ENCODE data around the gene LYSET. TPM values are rescaled to one million over a fixed set of nuclear protein-coding genes. Genes with fewer than 3 reads are reported as not detected.
A peak's percentile ranks its signal among the peaks of the same experiment; 100 is the strongest.

Gene LYSET
- total RNA-seq, 2 donors from 2014 or later, result 31.3 to 36.8 TPM

- no peaks in the 10 kb centered on the region for H3K27me3 ChIP-seq
- H3K9me3 ChIP-seq, result no peaks in the 10 kb centered on the region
- no peak overlapping the region for H3K9ac ChIP-seq (ENCODE audit: low read depth in 2 of 2, low read length in 2 of 2)
- H3K4me1 ChIP-seq, result no peaks in the 10 kb centered on the region
- no peaks in the 10 kb centered on the region for H3K36me3 ChIP-seq
- no peak overlapping the region for H3K27ac ChIP-seq
- no peak overlapping the region for H3K4me3 ChIP-seq
- DNase-seq, result no peak
- intact Hi-C loops (cut with DNase I), result no loop called here
- TF ChIP-seq, protein P1, sequence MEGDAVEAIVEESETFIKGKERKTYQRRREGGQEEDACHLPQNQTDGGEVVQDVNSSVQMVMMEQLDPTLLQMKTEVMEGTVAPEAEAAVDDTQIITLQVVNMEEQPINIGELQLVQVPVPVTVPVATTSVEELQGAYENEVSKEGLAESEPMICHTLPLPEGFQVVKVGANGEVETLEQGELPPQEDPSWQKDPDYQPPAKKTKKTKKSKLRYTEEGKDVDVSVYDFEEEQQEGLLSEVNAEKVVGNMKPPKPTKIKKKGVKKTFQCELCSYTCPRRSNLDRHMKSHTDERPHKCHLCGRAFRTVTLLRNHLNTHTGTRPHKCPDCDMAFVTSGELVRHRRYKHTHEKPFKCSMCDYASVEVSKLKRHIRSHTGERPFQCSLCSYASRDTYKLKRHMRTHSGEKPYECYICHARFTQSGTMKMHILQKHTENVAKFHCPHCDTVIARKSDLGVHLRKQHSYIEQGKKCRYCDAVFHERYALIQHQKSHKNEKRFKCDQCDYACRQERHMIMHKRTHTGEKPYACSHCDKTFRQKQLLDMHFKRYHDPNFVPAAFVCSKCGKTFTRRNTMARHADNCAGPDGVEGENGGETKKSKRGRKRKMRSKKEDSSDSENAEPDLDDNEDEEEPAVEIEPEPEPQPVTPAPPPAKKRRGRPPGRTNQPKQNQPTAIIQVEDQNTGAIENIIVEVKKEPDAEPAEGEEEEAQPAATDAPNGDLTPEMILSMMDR (IDR thresholded peaks at IDR 0.05), result no peak
Measured at GRCh38 chr14:93142854-93143652, 42.1 kb upstream of the LYSET start.

DNA sequence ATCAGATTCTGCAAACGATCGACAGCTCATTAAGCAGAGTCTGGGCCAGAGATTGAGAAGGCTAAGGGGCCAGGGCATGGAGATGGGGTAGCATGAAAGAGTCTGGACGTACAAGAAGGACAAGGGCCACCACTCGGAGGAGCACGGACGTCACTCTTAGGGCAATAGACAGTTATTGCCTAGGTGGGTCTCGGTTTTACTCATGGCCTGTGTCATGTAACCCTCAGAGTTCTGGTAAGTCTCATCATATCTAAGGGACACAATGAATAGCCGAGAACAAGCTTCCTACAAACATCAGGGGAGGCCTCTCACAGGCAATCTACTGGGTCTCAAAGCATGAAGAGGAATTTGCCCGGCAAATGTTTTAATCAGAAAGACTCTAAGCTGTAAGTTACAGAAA, 39.0 kb upstream of the LYSET start:
- TF ChIP-seq, protein P1 (IDR thresholded peaks at IDR 0.05), result no peak
- Histone ChIP-seq H3K4me3 (no peak overlapping the region), H3K9ac (ENCODE audit: low read depth in 2 of 2, low read length in 2 of 2) (no peak overlapping the region), H3K36me3 (no peaks in the 10 kb centered on the region), H3K4me1 (peaks cover 4% of the 10 kb centered on the region), H3K27ac (no peak overlapping the region), H3K9me3 (no peaks in the 10 kb centered on the region), H3K27me3 (no peaks in the 10 kb centered on the region)
- DNase-seq, result no peak
- intact Hi-C loops (cut with DNase I), result no loop called here

GRCh38 chr14:93148979-93149378, 36.1 kb upstream of the LYSET start:
- Histone ChIP-seq H3K9ac (ENCODE audit: low read depth in 2 of 2, low read length in 2 of 2) (no peak overlapping the region), H3K4me1 (peaks cover 4% of the 10 kb centered on the region), H3K27ac (no peak overlapping the region), H3K27me3 (no peaks in the 10 kb centered on the region), H3K36me3 (no peaks in the 10 kb centered on the region), H3K9me3 (no peaks in the 10 kb centered on the region), H3K4me3 (no peak overlapping the region)
- TF ChIP-seq, protein P1 (IDR thresholded peaks at IDR 0.05), result no peak
- intact Hi-C loops (cut with DNase I), result no loop called here
- no peak for DNase-seq

GRCh38 chr14:93150227-93151208, 34.6 kb upstream of the LYSET start:
- H3K9me3 ChIP-seq, result no peaks in the 10 kb centered on the region
- peak; percentile 85 for DNase-seq
- peak overlapping the region in 1 of 2 donors; percentile 31 for H3K9ac ChIP-seq (ENCODE audit: low read depth in 2 of 2, low read length in 2 of 2)
- H3K27ac ChIP-seq, result peak overlapping the region; percentile 56
- H3K4me3 ChIP-seq, result no peak overlapping the region
- H3K36me3 ChIP-seq, result no peaks in the 10 kb centered on the region
- peaks cover 4% of the 10 kb centered on the region for H3K4me1 ChIP-seq
- TF ChIP-seq, protein P1 (IDR thresholded peaks at IDR 0.05), result no peak
- intact Hi-C loops (cut with DNase I), result no loop called here
- H3K27me3 ChIP-seq, result no peaks in the 10 kb centered on the region

GRCh38 chr14:93153121-93153520, 32.0 kb upstream of the LYSET start:
- H3K36me3 ChIP-seq, result no peaks in the 10 kb centered on the region
- H3K9ac ChIP-seq (ENCODE audit: low read depth in 2 of 2, low read length in 2 of 2), result no peak overlapping the region
- TF ChIP-seq, protein P1 (IDR thresholded peaks at IDR 0.05), result no peak
- no peaks in the 10 kb centered on the region for H3K27me3 ChIP-seq
- no peak for DNase-seq
- no peaks in the 10 kb centered on the region for H3K9me3 ChIP-seq
- intact Hi-C loops (cut with DNase I), result no loop called here
- peaks cover 4% of the 10 kb centered on the region for H3K4me1 ChIP-seq
- no peak overlapping the region for H3K27ac ChIP-seq
- H3K4me3 ChIP-seq, result no peak overlapping the region

Measured in colonic mucosa (tissue), 4 donors.